Measurements from ENCODE around the gene CCDC91.
"Not testable (repeated sequence)": the region's sequence is repeated elsewhere in the genome, so short reads cannot be mapped to it uniquely, and the experiment has no call there.

Gene CCDC91

GRCh38 chr12:28184375-28184774 is 5.9 kb upstream of the CCDC91 start:
- DNase-seq (ENCODE audit: low read depth in 3 of 3): no peak

- DNase-seq (ENCODE audit: low read depth in 3 of 3): no peak
Measured at GRCh38 chr12:28186500-28186899, 3.8 kb upstream of the CCDC91 start.

- no peak for DNase-seq (ENCODE audit: low read depth in 3 of 3)
Measured at GRCh38 chr12:28189784-28190320, 404 bp upstream of the CCDC91 start.

- peak in 1 of 3 experiments; percentile 17 for DNase-seq (ENCODE audit: low read depth in 3 of 3)
Measured at GRCh38 chr12:28191051-28192048, 1.1 kb downstream of the CCDC91 start.

- DNase-seq (ENCODE audit: low read depth in 3 of 3): no peak
Measured at GRCh38 chr12:28192125-28192524, 1.9 kb downstream of the CCDC91 start.

GRCh38 chr12:28194621-28195020 is 4.4 kb downstream of the CCDC91 start:
- DNase-seq (ENCODE audit: low read depth in 3 of 3): not testable (repeated sequence)

GRCh38 chr12:28201136-28201535 is 10.9 kb downstream of the CCDC91 start:
- not testable (repeated sequence) for DNase-seq (ENCODE audit: low read depth in 3 of 3)

GRCh38 chr12:28202374-28203130 is 12.3 kb downstream of the CCDC91 start:
- DNase-seq (ENCODE audit: low read depth in 3 of 3): no peak

GRCh38 chr12:28209782-28210181 is 19.5 kb downstream of the CCDC91 start:
- DNase-seq (ENCODE audit: low read depth in 3 of 3): no peak

GRCh38 chr12:28212182-28212581 is 21.9 kb downstream of the CCDC91 start:
- DNase-seq (ENCODE audit: low read depth in 3 of 3): no peak

- DNase-seq (ENCODE audit: low read depth in 3 of 3): no peak
Measured at GRCh38 chr12:28215021-28215420, 24.8 kb downstream of the CCDC91 start.

- no peak for DNase-seq (ENCODE audit: low read depth in 3 of 3)
Measured at GRCh38 chr12:28216016-28216415, 25.8 kb downstream of the CCDC91 start.

- no peak for DNase-seq (ENCODE audit: low read depth in 3 of 3)
Measured at GRCh38 chr12:28217805-28218204, 27.5 kb downstream of the CCDC91 start.

GRCh38 chr12:28218875-28219274 is 28.6 kb downstream of the CCDC91 start:
- DNase-seq (ENCODE audit: low read depth in 3 of 3): no peak

GRCh38 chr12:28219827-28220226 is 29.6 kb downstream of the CCDC91 start:
- no peak for DNase-seq (ENCODE audit: low read depth in 3 of 3)

- peak; percentile 41 to 74 (median 57) for DNase-seq (ENCODE audit: low read depth in 3 of 3)
Measured at GRCh38 chr12:28222081-28222700, 31.9 kb downstream of the CCDC91 start.

GRCh38 chr12:28223025-28223554 is 32.8 kb downstream of the CCDC91 start:
- no peak for DNase-seq (ENCODE audit: low read depth in 3 of 3)

GRCh38 chr12:28223858-28224257 is 33.6 kb downstream of the CCDC91 start:
- no peak for DNase-seq (ENCODE audit: low read depth in 3 of 3)

- no peak for DNase-seq (ENCODE audit: low read depth in 3 of 3)
Measured at GRCh38 chr12:28226705-28227104, 36.4 kb downstream of the CCDC91 start.

- DNase-seq (ENCODE audit: low read depth in 3 of 3): no peak
Measured at GRCh38 chr12:28227251-28227650, 37.0 kb downstream of the CCDC91 start.

- DNase-seq (ENCODE audit: low read depth in 3 of 3): no peak
Measured at GRCh38 chr12:28231248-28231647, 41.0 kb downstream of the CCDC91 start.
